Stimulated activated CD8-positive, alpha-beta memory T cell treated with anti-CD3 and anti-CD28 coated beads, Interleukin-4, amount 100 ng/mL, for 48 hours (primary cell): ENCODE measurements around the gene GEMIN8.

Source experiments
- DNase-seq: peaks from one replicate; pipeline ENCODE4 v3.0.0-alpha.2; 2020

The GEMIN8 gene

GRCh38 chrX:14015294-14015693 is 14.4 kb downstream of the GEMIN8 start:
- DNase-seq = no peak

GRCh38 chrX:14014526-14014925 is 15.2 kb downstream of the GEMIN8 start:
- no peak for DNase-seq

GRCh38 chrX:14013054-14013453 is 16.6 kb downstream of the GEMIN8 start:
- no peak for DNase-seq

GRCh38 chrX:14010566-14010965 is 19.1 kb downstream of the GEMIN8 start:
- no peak for DNase-seq

DNA sequence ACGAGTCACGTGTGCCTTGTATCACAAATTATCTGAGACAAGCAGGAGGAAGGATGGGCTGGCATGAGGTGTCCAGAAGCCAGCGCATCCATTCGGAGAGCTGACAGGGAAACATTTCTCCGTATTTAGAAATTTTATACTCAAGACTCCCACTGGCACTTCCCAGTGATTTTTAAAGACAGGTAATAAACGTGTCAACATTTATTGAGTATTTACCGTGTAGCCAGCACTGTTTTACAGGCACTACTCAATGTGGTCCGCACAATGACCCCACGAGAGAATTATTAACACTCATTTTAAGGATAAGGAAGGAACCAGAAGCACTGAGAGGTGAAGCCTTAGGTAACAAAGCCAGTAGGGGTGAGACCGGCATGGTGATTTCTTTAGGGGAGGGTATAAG is 23.2 kb downstream of the GEMIN8 start:
- DNase-seq = no peak

DNA sequence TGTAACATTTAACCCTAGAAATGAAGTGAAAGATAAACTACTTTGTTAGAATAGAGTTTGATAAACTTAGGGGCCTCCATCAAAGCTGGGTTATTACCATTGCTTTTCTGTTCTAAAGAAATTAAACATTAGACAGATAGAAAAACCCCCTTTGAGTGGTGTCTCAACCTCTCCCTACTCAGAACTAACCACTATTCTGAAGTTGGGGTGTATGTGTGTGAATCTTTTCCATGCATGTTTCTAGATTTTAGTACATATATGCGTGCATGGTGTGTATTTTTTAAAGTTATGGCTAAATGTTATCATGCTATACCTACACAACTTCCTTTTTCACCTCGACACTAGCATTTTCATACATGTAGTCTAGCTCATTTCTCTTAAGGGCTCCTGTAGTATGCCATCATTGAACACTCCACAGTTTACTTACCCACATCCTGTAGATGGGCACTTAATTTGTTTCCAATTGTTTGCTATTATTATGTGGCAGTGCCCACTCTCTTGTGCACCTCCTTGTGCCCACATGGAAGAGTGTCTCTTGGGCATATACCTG is 25.7 kb downstream of the GEMIN8 start:
- DNase-seq = no peak

GRCh38 chrX:14003028-14003427 is 26.7 kb downstream of the GEMIN8 start:
- no peak for DNase-seq

- no peak for DNase-seq
Observed at GRCh38 chrX:13996650-13997049, 33.0 kb downstream of the GEMIN8 start.

DNA sequence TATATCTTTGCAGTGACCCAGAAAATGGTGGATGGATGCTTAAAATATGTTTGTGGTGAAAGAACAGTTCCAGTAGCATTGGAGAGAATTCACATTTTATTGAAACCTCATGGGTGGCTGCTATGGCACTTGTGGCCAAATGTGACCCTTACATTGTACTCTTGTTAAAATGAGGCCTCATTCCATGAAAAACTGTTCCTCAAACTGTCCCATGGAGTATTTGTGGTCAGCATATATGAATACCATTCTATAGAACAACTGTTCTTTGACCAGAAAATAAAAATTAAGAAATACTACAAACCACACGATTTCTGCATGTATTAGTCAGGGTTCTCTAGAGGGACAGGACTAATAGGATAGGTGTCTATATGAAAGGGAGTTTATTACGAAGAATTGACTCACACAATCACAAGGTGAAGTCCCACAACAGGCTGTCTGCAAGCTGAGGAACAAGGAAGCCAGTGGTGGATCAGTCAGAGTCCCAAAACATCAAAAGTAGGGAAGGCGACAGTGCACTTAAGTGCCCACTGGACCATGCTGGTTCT is 35.1 kb downstream of the GEMIN8 start:
- no peak for DNase-seq

- DNase-seq = no peak
Observed at GRCh38 chrX:13994104-13994503, 35.6 kb downstream of the GEMIN8 start.

- no peak for DNase-seq
Observed at GRCh38 chrX:13990126-13990800, 39.4 kb downstream of the GEMIN8 start.

DNA sequence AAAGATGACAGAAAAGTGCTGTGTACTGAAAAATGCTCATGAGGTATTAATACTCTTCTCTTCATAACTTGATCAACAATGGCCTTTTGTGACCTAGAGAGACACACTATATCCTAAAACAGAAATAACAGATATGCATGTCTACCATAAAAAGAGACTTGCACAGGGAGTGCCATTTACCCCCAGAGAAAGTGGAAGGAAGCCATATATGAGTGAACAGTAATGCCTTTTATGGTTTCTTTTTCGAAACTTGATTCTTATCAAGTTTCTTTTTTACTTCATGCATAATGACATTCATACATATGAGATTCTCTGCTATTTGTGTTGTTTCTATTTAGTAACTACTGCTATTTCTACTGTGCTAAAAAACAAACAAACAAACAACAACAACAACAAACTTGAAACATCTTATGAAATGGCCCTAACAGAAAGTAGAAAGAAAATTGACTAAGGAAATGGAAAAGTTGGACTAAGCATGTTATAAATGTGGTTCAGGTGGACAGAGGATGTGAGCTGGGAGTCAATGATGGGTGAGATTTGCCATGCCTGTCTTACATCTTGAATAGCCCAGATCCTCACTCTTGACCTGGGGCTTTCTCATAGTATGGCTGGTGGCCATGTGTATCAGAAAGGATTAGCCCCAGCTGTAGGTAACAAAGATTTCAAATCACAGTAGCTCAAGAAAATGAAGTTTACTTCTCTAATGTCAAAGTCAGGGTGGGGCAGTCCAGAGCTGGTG is 43.8 kb downstream of the GEMIN8 start:
- no peak for DNase-seq

DNA sequence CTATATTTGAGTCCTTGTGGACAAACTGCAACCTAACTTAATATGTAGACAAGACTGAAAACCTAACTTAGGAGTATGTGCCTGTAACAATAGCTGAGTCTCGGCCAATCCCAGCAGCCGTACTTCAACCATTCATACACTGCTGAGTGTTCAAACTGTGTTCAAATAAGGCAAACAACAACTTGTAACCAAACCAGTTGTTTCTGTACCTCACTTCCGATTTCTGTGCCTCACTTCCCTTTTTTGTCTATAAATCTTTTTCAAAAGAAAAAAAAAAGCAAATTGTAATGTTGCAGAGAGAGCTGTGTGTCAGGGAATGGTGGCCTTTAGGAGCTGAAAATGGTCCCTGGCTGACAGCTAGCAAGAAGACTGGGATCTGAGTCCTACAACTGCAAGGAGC is 46.0 kb downstream of the GEMIN8 start:
- DNase-seq = no peak

- no peak for DNase-seq
Observed at GRCh38 chrX:13968198-13968597, 61.5 kb downstream of the GEMIN8 start.

GRCh38 chrX:13967636-13968035 is 62.1 kb downstream of the GEMIN8 start:
- DNase-seq = no peak

DNA sequence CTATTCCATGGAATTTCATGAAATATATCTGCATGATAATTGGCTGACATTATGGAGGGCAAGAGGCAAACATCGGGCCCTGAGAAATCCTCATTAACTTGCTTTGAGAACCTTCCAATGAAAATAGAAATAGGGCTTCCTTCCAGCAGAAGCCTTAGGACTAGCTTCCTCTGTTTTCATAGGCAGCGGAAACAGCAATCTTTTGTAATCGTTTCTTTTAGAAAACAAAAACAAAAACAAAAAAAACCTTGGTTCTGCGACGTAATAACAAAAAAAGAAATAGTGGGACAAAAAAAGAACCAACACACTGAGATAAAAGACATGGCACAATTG is 62.9 kb downstream of the GEMIN8 start:
- no peak for DNase-seq

DNA sequence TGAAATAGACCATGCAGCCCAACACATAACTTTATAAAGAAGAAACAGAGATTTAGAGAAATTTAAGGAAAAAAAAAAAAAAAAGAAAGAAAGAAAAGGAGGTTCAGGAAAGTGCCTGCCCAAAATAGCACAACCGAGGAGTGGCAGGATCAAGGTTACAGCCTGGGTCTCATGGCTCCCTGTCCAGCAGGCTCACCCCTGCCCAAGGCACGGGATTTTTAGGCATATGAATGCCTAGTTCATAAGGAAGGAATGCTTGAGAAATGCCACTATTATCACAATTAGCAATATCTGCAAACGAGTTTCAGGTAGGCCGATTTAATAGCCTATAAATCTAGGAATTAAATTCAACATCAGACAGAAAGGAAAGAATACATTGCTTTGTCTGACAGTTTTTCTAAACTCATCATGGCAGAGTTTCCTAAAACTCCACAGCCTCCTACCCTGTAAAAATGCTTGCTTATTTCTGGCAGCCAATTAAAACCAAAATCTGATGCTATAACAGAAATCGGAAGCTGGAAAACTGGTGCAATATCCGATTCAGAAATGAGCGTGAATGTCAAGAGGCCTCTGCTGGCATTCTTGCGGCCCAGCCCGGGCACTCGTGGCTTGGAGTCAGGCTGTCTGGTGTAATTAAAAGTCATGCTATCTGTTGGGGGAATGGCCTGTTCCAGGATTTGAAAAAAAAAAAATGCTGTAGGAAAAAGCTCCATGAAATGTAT is 63.5 kb downstream of the GEMIN8 start:
- no peak for DNase-seq

- no peak for DNase-seq
Observed at GRCh38 chrX:13965531-13965930, 64.2 kb downstream of the GEMIN8 start.

- DNase-seq = no peak
Observed at GRCh38 chrX:13956998-13957397, 72.7 kb downstream of the GEMIN8 start.
